GM23338 (cell line): ENCODE measurements around the gene EXOC4. TPM values are rescaled to one million over a fixed set of nuclear protein-coding genes. Genes with fewer than 3 reads are reported as not detected.

Source experiments
- ATAC-seq: fragments of 200-7000 bp; cut with Tn5 transposase; 3 replicates; pipeline ENCODE4 v1.9.1; 2020
- DNase-seq: peaks from one replicate; pipeline ENCODE4 v3.0.0-alpha.2; 2015; ENCODE audit warnings: low spot score
- H2AFZ ChIP-seq: fragments of 200-600 bp; sonication (generic); 2 replicates; pipeline ENCODE4 v1.8.0; 2016; ENCODE audit warnings: antibody characterized with exemption, mild to moderate bottlenecking, moderate library complexity
- H3F3A ChIP-seq: fragments of 200-600 bp; sonication (generic); replicated peaks from 2 replicates; pipeline ENCODE4 v1.8.0; 2017; ENCODE audit warnings: antibody characterized with exemption, mixed run types, low read depth
- H3K27ac ChIP-seq: fragments of 200-600 bp; sonication (generic); 2 replicates; pipeline ENCODE4 v1.6.1; 2016; ENCODE audit warnings: low read depth
- H3K27me3 ChIP-seq: fragments of 200-600 bp; sonication (generic); 2 replicates; pipeline ENCODE4 v1.8.0; 2016; ENCODE audit warnings: mild to moderate bottlenecking, mixed run types, moderate library complexity; ENCODE audit not compliant: insufficient read depth
- H3K36me3 ChIP-seq: fragments of 200-600 bp; sonication (generic); 2 replicates; pipeline ENCODE4 v1.8.0; 2016; ENCODE audit warnings: mild to moderate bottlenecking; ENCODE audit not compliant: insufficient read depth
- H3K4me1 ChIP-seq: fragments of 200-600 bp; sonication (generic); 2 replicates; pipeline ENCODE4 v1.8.0; 2016; ENCODE audit warnings: mild to moderate bottlenecking, moderate library complexity; ENCODE audit not compliant: insufficient read depth
- H3K4me2 ChIP-seq: fragments of 200-600 bp; sonication (generic); 2 replicates; pipeline ENCODE4 v1.7.1; 2017; ENCODE audit warnings: mixed run types
- H3K4me3 ChIP-seq: fragments of 200-600 bp; sonication (generic); 2 replicates; pipeline ENCODE4 v1.6.1; 2016; ENCODE audit warnings: mixed run types
- H3K79me2 ChIP-seq: fragments of 200-600 bp; sonication (generic); replicated peaks from 2 replicates; pipeline ENCODE4 v1.8.0; 2017; ENCODE audit warnings: mild to moderate bottlenecking; ENCODE audit not compliant: insufficient read depth
- H3K9me2 ChIP-seq: fragments of 200-600 bp; sonication (generic); 2 replicates; pipeline ENCODE4 v1.8.0; 2017; ENCODE audit not compliant: insufficient read depth
- H4K20me1 ChIP-seq: fragments of 200-600 bp; sonication (generic); replicated peaks from 2 replicates; pipeline ENCODE4 v1.8.0; 2017; ENCODE audit warnings: mild to moderate bottlenecking; ENCODE audit not compliant: insufficient read depth
- H3K27ac Mint-ChIP-seq: 2 replicates; pipeline ENCODE4 v1.8.0; 2020; ENCODE audit warnings: inconsistent platforms, mild to moderate bottlenecking, moderate library complexity, mixed read lengths
- H3K27me3 Mint-ChIP-seq: 3 replicates; pipeline ENCODE4 v1.8.0; 2022; ENCODE audit warnings: low read depth, mild to moderate bottlenecking, moderate library complexity, mixed read lengths, inconsistent platforms; ENCODE audit not compliant: insufficient read depth, poor library complexity
- H3K36me3 Mint-ChIP-seq: 3 replicates; pipeline ENCODE4 v1.8.0; 2021; ENCODE audit warnings: low read depth, mild to moderate bottlenecking, inconsistent platforms, moderate library complexity, mixed read lengths
- H3K4me1 Mint-ChIP-seq: 3 replicates; pipeline ENCODE4 v1.8.0; 2020; ENCODE audit warnings: mild to moderate bottlenecking, inconsistent platforms, mixed read lengths
- H3K4me3 Mint-ChIP-seq: 3 replicates; pipeline ENCODE4 v1.8.0; 2021; ENCODE audit warnings: moderate library complexity, mild to moderate bottlenecking, inconsistent platforms, mixed read lengths
- H3K9me3 Mint-ChIP-seq: 3 replicates; pipeline ENCODE4 v1.8.0; 2020; ENCODE audit warnings: moderate library complexity, mild to moderate bottlenecking, inconsistent platforms, mixed read lengths
- CREB1 ChIP-seq: fragments of 250-450 bp; sonication (Bioruptor Pico); IDR thresholded peaks from 2 replicates; pipeline ENCODE4 v1.5.0; 2020; ENCODE audit warnings: low read depth, mild to moderate bottlenecking, moderate library complexity
- EZH2phosphoT487 ChIP-seq: fragments of 200-600 bp; sonication (generic); IDR thresholded peaks from one replicate; pipeline ENCODE4 v1.8.1; 2018; ENCODE audit warnings: antibody characterized with exemption; ENCODE audit not compliant: unreplicated experiment
- JUNB ChIP-seq: IDR thresholded peaks from one replicate; pipeline ENCODE4 v1.6.1; 2016; ENCODE audit warnings: antibody characterized with exemption; ENCODE audit not compliant: unreplicated experiment
- POLR2AphosphoS5 ChIP-seq: IDR thresholded peaks from 2 replicates; pipeline ENCODE4 v1.6.1; 2016; ENCODE audit warnings: antibody characterized with exemption, low read depth
- ZNF114 ChIP-seq: fragments of 250-450 bp; sonication (Bioruptor Pico); IDR thresholded peaks from 2 replicates; pipeline ENCODE4 v1.5.0; 2020; ENCODE audit warnings: mild to moderate bottlenecking, moderate library complexity
- ZNF331 ChIP-seq: fragments of 250-450 bp; sonication (Bioruptor Pico); IDR thresholded peaks from 2 replicates; pipeline ENCODE4 v1.5.0; 2020; ENCODE audit warnings: low read depth, mild to moderate bottlenecking, moderate library complexity
- polyA plus RNA-seq: library from polyadenylated mRNA; unstranded; fragments of >200 nt; fragmentation: Nextera tagmentation; extraction: Ambion mirVana; gene quantifications from 2 replicates; pipeline ENCODE4 v1.2.1, GENCODE V29; 2016
- total RNA-seq: library from RNA; depleted of rRNA; stranded (reverse); fragments of >200 nt; shearing (Covaris generic); gene quantifications from 2 replicates; pipeline ENCODE4 v1.2.3, GENCODE V29; 2014
- TF ChIP-seq, protein P1 (sequence below): IDR thresholded peaks from 2 replicates; pipeline ENCODE4 v1.6.1; 2016; ENCODE audit warnings: antibody characterized with exemption
- TF ChIP-seq, protein P2 (sequence below): IDR thresholded peaks from one replicate; pipeline ENCODE4 v1.6.1; 2018; ENCODE audit warnings: antibody characterized with exemption; ENCODE audit not compliant: unreplicated experiment

Gene EXOC4
- total and polyA plus RNA-seq, 2 experiments from 2014 or later, result 37.5 to 52.7 TPM

DNA sequence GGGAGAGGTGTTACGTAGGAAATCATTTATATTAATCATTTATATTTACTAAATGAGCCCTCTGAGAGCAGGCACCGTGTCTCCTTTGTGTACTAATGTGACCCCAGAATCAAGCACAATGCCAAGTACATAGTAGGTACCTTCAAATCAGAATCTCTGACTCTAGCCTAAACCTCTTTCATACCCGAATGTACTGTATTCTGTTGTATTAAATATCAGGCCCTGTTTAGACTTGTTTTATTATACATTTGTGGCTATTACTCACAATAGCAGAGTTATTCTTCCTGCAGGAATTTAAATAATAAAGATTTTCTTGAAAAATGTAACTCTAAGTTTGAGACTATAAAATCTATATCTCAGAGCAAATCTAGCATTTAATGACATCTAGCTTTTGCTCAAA, 297.3 kb downstream of the EXOC4 start:
- no peak overlapping the region for H3K4me3 ChIP-seq
- no peaks in the 10 kb centered on the region for H3F3A ChIP-seq
- no peaks in the 10 kb centered on the region for H3K27me3 Mint-ChIP-seq
- DNase-seq (no peak), ATAC-seq (no peak)
- peaks cover 5% of the 10 kb centered on the region; the same call in 2 of the 3 replicates for H3K4me1 Mint-ChIP-seq
- H4K20me1 ChIP-seq, result no peaks in the 10 kb centered on the region
- H3K9me3 Mint-ChIP-seq, result no peaks in the 10 kb centered on the region
- H3K4me3 Mint-ChIP-seq, result no peak overlapping the region
- H3K27ac ChIP-seq, result no peak overlapping the region
- H3K9me2 ChIP-seq, result peaks cover 7% of the 10 kb centered on the region
- no peak overlapping the region for H2AFZ ChIP-seq
- no peaks in the 10 kb centered on the region for H3K79me2 ChIP-seq
- no peaks in the 10 kb centered on the region for H3K4me1 ChIP-seq
- no peaks in the 10 kb centered on the region for H3K36me3 ChIP-seq
- no peak overlapping the region for H3K27ac Mint-ChIP-seq
- no peaks in the 10 kb centered on the region for H3K36me3 Mint-ChIP-seq
- no peak for TF ChIP-seq ZNF114 (CRISPR knock-in tag)
- no peak overlapping the region for H3K4me2 ChIP-seq
- no peaks in the 10 kb centered on the region for H3K27me3 ChIP-seq

DNA sequence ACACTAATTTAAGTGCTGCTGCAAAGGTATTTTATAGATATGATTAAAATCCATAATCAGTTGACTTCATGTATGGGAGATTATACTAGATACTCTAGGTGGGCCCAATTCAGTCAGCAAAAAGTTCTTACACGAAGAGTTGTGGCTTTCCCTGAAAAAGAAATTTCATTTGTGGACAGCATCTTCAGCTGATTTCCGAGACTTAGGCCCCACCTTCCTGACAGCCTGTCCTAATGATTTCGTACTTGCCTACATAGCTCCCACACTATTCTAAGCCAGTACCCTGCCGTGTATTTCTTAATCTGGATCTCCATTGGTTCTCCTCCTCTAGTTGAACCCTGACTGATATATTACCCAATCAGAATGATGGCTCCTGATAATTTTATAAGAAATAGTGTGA, 297.9 kb downstream of the EXOC4 start:
- Mint-ChIP-seq H3K36me3 (no peaks in the 10 kb centered on the region), H3K4me3 (no peak overlapping the region), H3K27ac (no peak overlapping the region), H3K4me1 (peaks cover 6% of the 10 kb centered on the region; the same call in 2 of the 3 replicates), H3K27me3 (no peaks in the 10 kb centered on the region), H3K9me3 (no peaks in the 10 kb centered on the region)
- Histone ChIP-seq H3K4me3 (no peak overlapping the region), H2AFZ (no peak overlapping the region), H3F3A (no peaks in the 10 kb centered on the region), H3K27ac (no peak overlapping the region), H4K20me1 (no peaks in the 10 kb centered on the region), H3K79me2 (no peaks in the 10 kb centered on the region), H3K4me2 (no peak overlapping the region), H3K36me3 (no peaks in the 10 kb centered on the region), H3K9me2 (peaks cover 7% of the 10 kb centered on the region), H3K4me1 (peaks cover under 1% of the 10 kb centered on the region; the same call in 1 of the 2 replicates), H3K27me3 (no peaks in the 10 kb centered on the region)
- TF ChIP-seq EZH2phosphoT487 (no peak), CREB1 (CRISPR knock-in tag) (no peak), JUNB (no peak), POLR2AphosphoS5 (no peak), ZNF114 (CRISPR knock-in tag) (no peak), ZNF331 (CRISPR knock-in tag) (no peak)
- TF ChIP-seq, protein P1, sequence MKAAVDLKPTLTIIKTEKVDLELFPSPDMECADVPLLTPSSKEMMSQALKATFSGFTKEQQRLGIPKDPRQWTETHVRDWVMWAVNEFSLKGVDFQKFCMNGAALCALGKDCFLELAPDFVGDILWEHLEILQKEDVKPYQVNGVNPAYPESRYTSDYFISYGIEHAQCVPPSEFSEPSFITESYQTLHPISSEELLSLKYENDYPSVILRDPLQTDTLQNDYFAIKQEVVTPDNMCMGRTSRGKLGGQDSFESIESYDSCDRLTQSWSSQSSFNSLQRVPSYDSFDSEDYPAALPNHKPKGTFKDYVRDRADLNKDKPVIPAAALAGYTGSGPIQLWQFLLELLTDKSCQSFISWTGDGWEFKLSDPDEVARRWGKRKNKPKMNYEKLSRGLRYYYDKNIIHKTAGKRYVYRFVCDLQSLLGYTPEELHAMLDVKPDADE, result no peak
- TF ChIP-seq, protein P2, sequence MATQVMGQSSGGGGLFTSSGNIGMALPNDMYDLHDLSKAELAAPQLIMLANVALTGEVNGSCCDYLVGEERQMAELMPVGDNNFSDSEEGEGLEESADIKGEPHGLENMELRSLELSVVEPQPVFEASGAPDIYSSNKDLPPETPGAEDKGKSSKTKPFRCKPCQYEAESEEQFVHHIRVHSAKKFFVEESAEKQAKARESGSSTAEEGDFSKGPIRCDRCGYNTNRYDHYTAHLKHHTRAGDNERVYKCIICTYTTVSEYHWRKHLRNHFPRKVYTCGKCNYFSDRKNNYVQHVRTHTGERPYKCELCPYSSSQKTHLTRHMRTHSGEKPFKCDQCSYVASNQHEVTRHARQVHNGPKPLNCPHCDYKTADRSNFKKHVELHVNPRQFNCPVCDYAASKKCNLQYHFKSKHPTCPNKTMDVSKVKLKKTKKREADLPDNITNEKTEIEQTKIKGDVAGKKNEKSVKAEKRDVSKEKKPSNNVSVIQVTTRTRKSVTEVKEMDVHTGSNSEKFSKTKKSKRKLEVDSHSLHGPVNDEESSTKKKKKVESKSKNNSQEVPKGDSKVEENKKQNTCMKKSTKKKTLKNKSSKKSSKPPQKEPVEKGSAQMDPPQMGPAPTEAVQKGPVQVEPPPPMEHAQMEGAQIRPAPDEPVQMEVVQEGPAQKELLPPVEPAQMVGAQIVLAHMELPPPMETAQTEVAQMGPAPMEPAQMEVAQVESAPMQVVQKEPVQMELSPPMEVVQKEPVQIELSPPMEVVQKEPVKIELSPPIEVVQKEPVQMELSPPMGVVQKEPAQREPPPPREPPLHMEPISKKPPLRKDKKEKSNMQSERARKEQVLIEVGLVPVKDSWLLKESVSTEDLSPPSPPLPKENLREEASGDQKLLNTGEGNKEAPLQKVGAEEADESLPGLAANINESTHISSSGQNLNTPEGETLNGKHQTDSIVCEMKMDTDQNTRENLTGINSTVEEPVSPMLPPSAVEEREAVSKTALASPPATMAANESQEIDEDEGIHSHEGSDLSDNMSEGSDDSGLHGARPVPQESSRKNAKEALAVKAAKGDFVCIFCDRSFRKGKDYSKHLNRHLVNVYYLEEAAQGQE, result no peak
- ATAC-seq (no peak), DNase-seq (no peak)
